Measurements from ENCODE around the gene ADORA2B.
"Not testable (repeated sequence)": the region's sequence is repeated elsewhere in the genome, so short reads cannot be mapped to it uniquely, and the experiment has no call there.

The ADORA2B gene

GRCh38 chr17:15944759-15945526 is at the start of gene ADORA2B:
Gene ADORA2B, plus strand, starts transcription at chr17:15945130. Its CDS starts 119 bp downstream, at chr17:15945249.
- DNase-seq (ENCODE audit: low read depth in 2 of 3, low spot score in 2 of 3) = peak in 2 of 3 experiments; percentile 23 to 49

GRCh38 chr17:15896277-15896676 is 48.7 kb upstream of the ADORA2B start:
- DNase-seq (ENCODE audit: low read depth in 2 of 3, low spot score in 2 of 3) = no peak

DNA sequence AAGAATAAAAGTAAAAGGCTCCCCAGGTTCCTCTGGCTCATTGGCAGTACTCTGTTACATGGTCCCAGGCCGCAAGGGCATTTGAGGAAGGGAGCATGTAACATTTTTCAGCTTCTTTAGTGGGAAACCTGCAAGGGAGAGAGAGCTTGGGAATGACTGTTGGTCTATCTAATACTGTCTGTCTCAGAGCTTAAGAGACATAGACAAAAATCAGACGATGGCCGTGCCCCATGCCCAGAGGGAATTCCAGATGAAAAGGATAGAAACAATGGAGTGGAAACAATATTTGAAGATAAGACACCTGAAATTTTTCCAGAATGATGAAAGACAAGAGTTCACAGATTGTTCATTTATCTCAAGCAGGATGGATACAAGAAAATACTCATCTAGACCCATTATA is 48.1 kb upstream of the ADORA2B start:
- no peak for DNase-seq (ENCODE audit: low read depth in 2 of 3, low spot score in 2 of 3)

DNA sequence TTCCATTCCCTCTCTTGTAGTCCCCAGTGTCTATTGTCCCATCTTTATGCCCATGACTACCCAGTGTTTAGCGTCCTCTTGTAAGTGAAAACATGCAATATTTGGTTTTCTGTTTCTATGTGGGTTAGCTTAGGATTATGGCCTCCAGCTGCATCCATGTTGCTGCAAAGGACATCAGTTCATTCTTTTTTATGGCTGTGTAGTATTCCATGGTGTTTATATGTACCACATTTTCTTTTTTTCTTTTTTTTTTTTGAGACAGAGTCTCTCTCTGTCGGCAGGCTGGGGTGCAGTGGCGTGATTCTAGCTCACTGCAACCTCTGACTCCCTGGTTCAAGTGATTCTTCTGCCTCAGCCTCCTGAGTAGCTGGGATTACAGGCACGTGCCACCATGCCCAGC is 45.3 kb upstream of the ADORA2B start:
- not testable (repeated sequence) for DNase-seq (ENCODE audit: low read depth in 2 of 3, low spot score in 2 of 3)

DNA sequence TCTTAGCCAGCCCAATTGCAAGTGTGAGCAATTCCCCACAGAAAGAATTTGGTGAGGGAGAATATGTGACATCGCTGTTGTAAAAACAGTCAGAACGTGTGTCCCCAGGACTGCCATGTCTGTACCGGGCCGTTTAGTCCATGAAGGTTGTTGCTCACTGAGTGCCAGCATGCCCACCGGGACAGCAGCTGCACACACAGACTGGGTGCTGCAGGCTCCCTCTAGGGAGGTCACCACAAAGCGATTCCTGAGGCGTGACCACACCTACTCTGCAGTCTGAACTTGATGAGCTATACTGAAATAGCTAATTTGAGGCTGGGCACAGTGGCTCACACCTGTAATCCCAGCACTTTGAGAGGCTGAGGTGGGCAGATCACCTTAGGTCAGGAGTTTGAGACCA is 44.1 kb upstream of the ADORA2B start:
- no peak for DNase-seq (ENCODE audit: low read depth in 2 of 3, low spot score in 2 of 3)

DNA sequence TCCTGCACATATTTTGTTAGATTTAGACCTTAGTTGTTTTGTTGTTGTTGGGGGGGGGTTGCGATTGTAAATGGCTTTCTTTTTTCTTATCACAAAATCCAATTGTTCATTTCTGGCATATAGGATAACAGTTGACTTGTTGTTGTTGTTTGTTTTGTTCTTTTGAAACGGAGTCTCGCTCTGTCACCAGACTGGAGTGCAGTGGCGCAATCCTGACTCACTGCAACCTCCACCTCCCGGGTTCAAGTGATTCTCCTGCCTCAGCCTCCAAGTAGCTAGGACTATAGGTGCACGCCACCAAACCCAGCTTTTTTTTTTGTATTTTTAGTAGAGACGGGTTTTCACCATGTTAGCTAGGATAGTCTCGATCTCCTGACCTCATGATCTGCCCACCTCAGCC is 39.7 kb upstream of the ADORA2B start:
- DNase-seq (ENCODE audit: low read depth in 2 of 3, low spot score in 2 of 3) = not testable (repeated sequence)

- DNase-seq (ENCODE audit: low read depth in 2 of 3, low spot score in 2 of 3) = no peak
Measured at GRCh38 chr17:15907290-15907689, 37.6 kb upstream of the ADORA2B start.

DNA sequence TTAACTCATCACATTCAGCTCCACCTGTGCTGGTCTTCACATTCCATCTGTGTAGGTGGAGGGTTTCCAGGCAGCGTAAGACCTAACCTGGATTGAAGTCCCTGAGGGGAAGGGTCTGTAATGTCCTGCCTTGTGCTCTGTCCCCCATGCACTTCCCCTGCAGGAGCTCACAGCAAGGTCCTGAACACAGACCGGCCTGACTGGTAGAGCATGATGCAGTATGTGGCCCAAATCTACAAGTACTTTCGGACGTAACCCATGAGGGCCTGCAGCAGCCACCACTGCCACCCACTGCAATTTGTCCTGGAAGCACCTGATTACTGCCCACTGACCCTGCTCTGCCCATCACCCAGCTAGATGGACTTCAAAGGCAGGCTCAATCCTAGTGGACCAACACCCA is 36.6 kb upstream of the ADORA2B start:
- DNase-seq (ENCODE audit: low read depth in 2 of 3, low spot score in 2 of 3) = no peak

DNA sequence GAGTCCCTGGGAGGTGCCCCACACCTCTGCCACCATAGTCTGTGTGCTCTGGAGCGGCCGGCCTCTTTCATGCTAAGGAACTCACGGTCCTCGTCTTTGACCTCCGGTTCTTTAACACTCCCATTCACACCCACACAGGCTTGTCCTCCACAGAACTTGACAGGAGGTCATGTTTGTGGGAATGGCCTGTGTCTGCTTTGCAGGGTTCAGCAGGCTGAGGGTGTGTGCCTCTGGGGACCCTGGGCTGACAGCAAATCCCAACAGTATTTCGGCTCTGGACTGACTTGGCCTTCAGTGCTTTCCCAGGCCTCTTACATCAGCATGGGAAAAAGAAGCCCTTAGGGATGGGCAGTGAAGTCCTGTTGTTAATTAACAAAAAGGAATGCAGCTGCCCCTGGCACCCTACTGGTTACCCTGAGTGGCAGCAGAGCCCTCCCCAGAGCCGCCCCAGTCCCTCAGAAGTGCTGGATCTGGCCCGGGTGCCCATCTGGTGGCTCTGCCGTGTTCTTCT is 35.4 kb upstream of the ADORA2B start:
- DNase-seq (ENCODE audit: low read depth in 2 of 3, low spot score in 2 of 3) = no peak

DNA sequence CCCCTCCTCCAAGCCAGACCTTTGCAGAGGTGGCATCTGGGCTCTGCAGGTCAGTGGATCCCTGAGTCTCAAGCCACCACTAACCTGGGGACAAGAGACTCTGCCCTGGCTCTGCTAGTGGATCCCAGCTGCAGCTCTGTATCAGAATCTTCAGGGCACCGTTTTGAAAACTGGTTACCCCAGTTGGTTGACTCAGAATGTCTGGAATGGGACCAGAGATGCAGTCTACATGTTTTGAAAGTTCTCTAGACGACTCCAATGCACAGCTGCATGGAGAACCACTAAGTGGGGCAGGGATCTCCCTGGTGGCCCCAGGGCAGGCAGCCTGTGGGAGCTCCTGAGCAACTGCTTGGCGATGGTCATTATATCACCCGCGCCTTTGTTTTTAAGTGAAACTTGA is 34.1 kb upstream of the ADORA2B start:
- no peak for DNase-seq (ENCODE audit: low read depth in 2 of 3, low spot score in 2 of 3)

DNA sequence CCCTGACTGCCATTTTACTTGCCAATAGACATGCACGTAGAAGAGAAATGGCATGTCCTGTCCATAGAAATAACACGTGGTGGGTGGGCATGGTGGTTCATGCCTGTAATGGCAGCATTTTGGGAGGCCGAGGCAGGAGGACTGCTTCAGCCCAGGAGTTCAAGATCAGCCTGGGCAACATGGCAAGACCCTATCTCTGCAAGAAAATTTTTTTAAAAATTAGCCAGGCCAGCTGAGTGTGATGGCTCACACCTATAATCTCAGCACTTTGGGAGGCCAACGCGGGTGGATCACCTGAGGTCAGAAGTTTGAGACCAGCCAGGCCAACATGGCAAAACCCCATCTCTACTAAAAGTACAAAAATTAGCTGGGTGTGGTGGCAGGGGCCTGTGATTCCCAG is 33.2 kb upstream of the ADORA2B start:
- DNase-seq (ENCODE audit: low read depth in 2 of 3, low spot score in 2 of 3) = not testable (repeated sequence)

DNA sequence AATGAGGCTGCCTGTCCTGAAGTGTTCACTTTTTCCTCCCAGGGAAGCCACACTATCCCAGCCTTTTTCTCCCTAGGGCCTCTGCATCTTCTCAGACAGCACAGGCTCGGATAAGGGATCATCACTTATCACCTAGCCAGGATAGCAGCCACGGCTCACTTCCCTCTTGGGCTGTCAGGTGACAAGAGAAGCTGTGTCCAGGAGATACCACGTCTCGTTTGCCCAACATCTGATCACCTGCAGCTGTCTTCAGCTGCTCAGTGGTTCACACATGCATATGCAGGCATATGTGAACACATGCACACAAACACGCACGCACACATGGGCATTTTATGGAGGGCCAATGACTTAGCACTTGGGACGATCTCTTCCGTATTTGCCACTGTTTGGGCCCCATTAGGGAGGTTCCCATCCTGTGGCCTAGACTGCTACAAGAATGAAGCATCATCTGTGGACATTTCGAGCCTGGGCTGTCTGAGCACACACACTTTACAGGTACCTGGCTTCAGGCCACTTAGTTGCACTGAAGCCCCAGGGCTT is 32.4 kb upstream of the ADORA2B start:
- DNase-seq (ENCODE audit: low read depth in 2 of 3, low spot score in 2 of 3) = no peak

GRCh38 chr17:15913826-15914225 is 31.1 kb upstream of the ADORA2B start:
- no peak for DNase-seq (ENCODE audit: low read depth in 2 of 3, low spot score in 2 of 3)

- DNase-seq (ENCODE audit: low read depth in 2 of 3, low spot score in 2 of 3) = no peak
Measured at GRCh38 chr17:15914400-15915170, 30.3 kb upstream of the ADORA2B start.

DNA sequence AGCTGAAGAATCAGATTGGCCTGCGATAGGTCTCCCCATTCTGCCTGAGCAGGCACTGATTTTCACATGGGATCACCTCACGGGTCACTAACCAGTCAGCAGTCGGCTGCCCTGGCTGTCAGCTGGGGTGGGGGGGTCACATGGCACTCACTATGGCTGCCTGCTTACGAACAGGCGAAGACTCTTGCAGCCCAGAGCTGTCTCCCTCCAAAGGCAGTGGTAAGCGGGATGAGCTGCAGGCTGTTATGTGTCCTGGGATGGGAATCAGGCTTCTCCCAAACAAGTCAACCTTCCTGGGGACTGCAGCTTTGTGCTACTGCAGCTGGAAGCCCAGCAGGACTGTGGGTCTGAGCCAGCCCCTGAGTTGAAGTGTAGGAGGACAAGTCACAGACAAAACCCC is 29.0 kb upstream of the ADORA2B start:
- no peak for DNase-seq (ENCODE audit: low read depth in 2 of 3, low spot score in 2 of 3)

DNA sequence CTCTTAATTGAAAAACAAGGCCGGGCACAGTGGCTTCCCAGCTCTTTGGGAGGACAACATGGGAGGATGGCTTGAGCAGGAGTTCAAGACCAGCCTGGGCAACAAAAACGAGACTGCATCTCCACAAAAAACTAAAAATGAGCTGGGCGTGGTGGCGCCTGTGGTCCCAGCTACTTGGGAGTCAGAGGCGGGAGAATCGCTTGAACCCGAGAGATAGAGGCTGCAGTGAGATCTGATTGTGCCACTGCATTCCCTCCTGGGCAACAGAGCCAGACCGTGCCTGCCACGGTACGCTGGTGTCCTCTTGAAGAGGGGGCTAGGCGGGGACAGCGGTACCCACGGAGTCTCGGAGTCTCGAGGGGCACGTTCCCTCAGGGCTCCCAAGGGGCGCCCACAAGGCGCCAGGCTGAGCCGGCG is 27.9 kb upstream of the ADORA2B start:
- DNase-seq (ENCODE audit: low read depth in 2 of 3, low spot score in 2 of 3) = no peak

- DNase-seq (ENCODE audit: low read depth in 2 of 3, low spot score in 2 of 3) = no peak
Measured at GRCh38 chr17:15917438-15918027, 27.4 kb upstream of the ADORA2B start.

DNA sequence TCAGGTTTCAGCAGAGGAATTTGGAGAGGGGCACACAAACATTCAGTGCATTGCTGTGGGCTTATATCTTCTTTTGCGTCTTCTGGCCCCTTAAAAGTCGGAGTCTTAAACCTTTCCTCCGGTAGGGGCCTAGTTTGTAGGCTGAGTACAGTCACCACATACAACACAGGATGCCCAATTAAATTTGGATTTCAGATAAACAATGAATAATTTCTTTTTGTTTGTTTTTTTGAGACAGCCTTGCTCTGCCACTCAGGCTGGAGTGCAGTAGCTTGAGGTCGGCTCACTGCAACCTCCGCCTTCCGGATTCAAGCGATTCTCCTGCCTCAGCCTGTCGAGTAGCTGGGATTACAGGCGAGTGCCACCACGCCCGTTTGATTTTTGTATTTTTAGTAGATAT is 26.7 kb upstream of the ADORA2B start:
- no peak for DNase-seq (ENCODE audit: low read depth in 2 of 3, low spot score in 2 of 3)

- DNase-seq (ENCODE audit: low read depth in 2 of 3, low spot score in 2 of 3) = no peak
Measured at GRCh38 chr17:15918661-15919259, 26.2 kb upstream of the ADORA2B start.

GRCh38 chr17:15919466-15919865 is 25.5 kb upstream of the ADORA2B start:
- no peak for DNase-seq (ENCODE audit: low read depth in 2 of 3, low spot score in 2 of 3)

- no peak for DNase-seq (ENCODE audit: low read depth in 2 of 3, low spot score in 2 of 3)
Measured at GRCh38 chr17:15920758-15921239, 24.1 kb upstream of the ADORA2B start.
